Activated CD4-positive, alpha-beta T cell treated with anti-CD3 and anti-CD28 coated beads, Interleukin-2, amount 10 ng/mL, durations not matched to agents 24 days and 14 days (primary cell): ENCODE data around the gene ALG8. TPM values are rescaled to one million over a fixed set of nuclear protein-coding genes. Genes with fewer than 3 reads are reported as not detected.

Experiments
- DNase-seq: peaks from one replicate; pipeline ENCODE4 v3.0.0; 2022
- H3K27ac Mint-ChIP-seq: one replicate; pipeline ENCODE4 v1.8.0; 2022; ENCODE audit warnings: mild to moderate bottlenecking, mixed read lengths
- H3K27me3 Mint-ChIP-seq: one replicate; pipeline ENCODE4 v1.8.0; 2022; ENCODE audit warnings: mixed read lengths
- H3K36me3 Mint-ChIP-seq: one replicate; pipeline ENCODE4 v1.8.0; 2022; ENCODE audit warnings: low read depth, mild to moderate bottlenecking, mixed read lengths
- H3K4me1 Mint-ChIP-seq: one replicate; pipeline ENCODE4 v1.8.0; 2021; ENCODE audit warnings: mixed read lengths
- H3K4me3 Mint-ChIP-seq: one replicate; pipeline ENCODE4 v1.8.0; 2022; ENCODE audit warnings: mild to moderate bottlenecking, moderate library complexity, mixed read lengths
- H3K9me3 Mint-ChIP-seq: one replicate; pipeline ENCODE4 v1.8.0; 2021; ENCODE audit warnings: mixed read lengths
- intact Hi-C: fragments of 100-400 bp; cut with micrococcal nuclease; formaldehyde crosslinking; loops from one replicate; pipeline ENCODE4 v1.15.1; 2023
- total RNA-seq: library from RNA; stranded (reverse); gene quantifications from 2 replicates; pipeline ENCODE4 v1.2.3, GENCODE V29; 2022

ALG8 gene
- total RNA-seq, 1 donor from 2014 or later = 61.7 TPM

GRCh38 chr11:78145511-78146025 is 6.1 kb upstream of the ALG8 start:
- peaks cover 13% of the 10 kb centered on the region for H3K4me1 Mint-ChIP-seq
- intact Hi-C loops = no loop called here
- no peak overlapping the region for H3K4me3 Mint-ChIP-seq
- DNase-seq = no peak
- peaks cover 14% of the 10 kb centered on the region for H3K36me3 Mint-ChIP-seq
- no peaks in the 10 kb centered on the region for H3K9me3 Mint-ChIP-seq
- no peak overlapping the region for H3K27ac Mint-ChIP-seq
- H3K27me3 Mint-ChIP-seq = no peaks in the 10 kb centered on the region

- peak overlapping the region; percentile 64 for H3K4me3 Mint-ChIP-seq
- H3K4me1 Mint-ChIP-seq = peaks cover 43% of the 10 kb centered on the region
- H3K27ac Mint-ChIP-seq = peak overlapping the region; percentile 43
- no peaks in the 10 kb centered on the region for H3K9me3 Mint-ChIP-seq
- intact Hi-C loops = no loop called here
- H3K36me3 Mint-ChIP-seq = peaks cover 41% of the 10 kb centered on the region
- no peak for DNase-seq
- no peaks in the 10 kb centered on the region for H3K27me3 Mint-ChIP-seq
Measured at GRCh38 chr11:78140392-78141077, 1.1 kb upstream of the ALG8 start.

DNA sequence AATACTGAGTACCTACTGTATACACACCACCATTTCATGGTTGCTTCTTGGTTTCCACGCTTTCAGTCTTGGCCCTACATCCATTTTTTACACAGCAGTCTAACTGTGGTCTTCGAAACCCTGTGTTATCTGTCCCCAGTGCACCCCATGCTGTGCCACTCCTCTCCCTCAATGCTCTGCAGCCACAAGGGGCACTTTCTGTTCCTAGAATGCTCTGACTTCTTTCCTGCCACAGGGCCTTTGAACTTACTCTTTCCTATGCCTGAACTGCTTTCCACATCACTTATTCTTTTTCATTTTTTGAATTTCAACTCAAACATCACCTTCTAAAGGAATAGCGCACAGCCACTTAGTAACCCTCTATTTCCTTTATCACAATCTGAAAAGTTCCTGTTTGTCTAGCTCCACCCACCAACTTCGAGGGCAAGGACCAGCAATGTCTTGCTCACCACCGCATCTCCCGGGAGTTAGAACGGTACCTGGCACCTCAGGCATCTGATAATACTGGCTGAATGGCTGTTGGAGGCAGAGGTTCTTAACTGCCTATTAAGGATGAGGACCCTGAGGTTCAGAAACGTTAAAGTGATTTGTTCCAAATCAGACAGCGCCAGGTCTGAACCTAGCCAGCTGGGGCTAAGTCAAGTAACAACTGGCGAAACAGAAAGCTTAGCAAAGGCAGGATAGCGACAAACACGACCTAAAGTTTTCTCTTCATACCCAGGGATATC is 568 bp downstream of the ALG8 start:
- Mint-ChIP-seq H3K27me3 (no peaks in the 10 kb centered on the region), H3K9me3 (peaks cover 3% of the 10 kb centered on the region), H3K36me3 (peaks cover 47% of the 10 kb centered on the region), H3K27ac (peak overlapping the region; percentile 95), H3K4me1 (peaks cover 40% of the 10 kb centered on the region), H3K4me3 (peak overlapping the region; percentile 86)
- DNase-seq = peak; percentile 82
- intact Hi-C loops = loop anchor here (1.0 to 5.0 kb wide), 7 partner anchors 47 to 425 kb away; partner anchors contain the start of genes GAB2, KCTD21, NDUFC2 and RSF1

DNA sequence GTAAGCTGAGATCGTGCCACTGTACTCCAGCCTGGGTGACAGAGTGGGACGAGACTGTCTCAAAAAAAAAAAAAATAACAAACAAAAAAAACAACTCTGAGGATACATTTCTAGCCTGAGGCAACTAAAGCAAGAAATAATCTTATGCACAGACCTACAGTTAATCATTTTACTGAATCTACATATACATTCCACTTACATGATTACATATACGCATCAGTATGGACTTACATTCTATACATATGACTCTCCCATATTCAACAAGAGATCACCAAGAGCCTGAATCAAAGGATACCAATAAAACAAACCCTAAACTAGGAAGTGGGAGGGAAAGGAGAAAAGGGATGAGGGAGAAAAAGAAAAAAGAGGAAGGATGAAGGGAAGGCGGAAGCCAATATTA is 1.1 kb downstream of the ALG8 start:
- intact Hi-C loops = loop anchor here (2.0 to 5.0 kb wide), 3 partner anchors 46 to 423 kb away; partner anchors contain the start of gene GAB2
- Mint-ChIP-seq H3K9me3 (peaks cover 3% of the 10 kb centered on the region), H3K36me3 (peaks cover 47% of the 10 kb centered on the region), H3K27ac (peak overlapping the region; percentile 35), H3K27me3 (no peaks in the 10 kb centered on the region), H3K4me1 (peaks cover 38% of the 10 kb centered on the region), H3K4me3 (peak overlapping the region; percentile 86)
- DNase-seq = no peak

DNA sequence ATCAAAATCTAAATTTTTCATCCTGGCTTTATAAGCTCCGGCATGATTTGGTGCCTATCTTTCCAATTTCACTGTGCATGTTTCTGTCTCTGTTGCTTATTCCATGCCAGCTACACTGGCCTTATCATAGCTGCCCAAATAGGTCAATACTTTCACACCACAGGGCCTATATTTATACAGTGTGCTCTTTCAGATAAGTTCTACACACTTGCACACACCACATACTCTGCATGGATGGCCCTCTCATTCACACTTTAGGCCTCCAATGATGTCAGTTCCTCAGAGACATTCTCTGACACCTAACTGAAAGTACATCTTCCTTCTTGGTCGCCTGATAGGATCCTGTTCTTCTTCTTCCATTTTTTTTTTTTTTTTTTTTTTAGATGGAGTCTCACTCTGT is 7.0 kb downstream of the ALG8 start:
- H3K4me3 Mint-ChIP-seq = no peak overlapping the region
- no peak for DNase-seq
- no peaks in the 10 kb centered on the region for H3K27me3 Mint-ChIP-seq
- intact Hi-C loops = no loop called here
- peaks cover 19% of the 10 kb centered on the region for H3K4me1 Mint-ChIP-seq
- H3K36me3 Mint-ChIP-seq = peaks cover 30% of the 10 kb centered on the region
- peaks cover 3% of the 10 kb centered on the region for H3K9me3 Mint-ChIP-seq
- H3K27ac Mint-ChIP-seq = no peak overlapping the region

DNA sequence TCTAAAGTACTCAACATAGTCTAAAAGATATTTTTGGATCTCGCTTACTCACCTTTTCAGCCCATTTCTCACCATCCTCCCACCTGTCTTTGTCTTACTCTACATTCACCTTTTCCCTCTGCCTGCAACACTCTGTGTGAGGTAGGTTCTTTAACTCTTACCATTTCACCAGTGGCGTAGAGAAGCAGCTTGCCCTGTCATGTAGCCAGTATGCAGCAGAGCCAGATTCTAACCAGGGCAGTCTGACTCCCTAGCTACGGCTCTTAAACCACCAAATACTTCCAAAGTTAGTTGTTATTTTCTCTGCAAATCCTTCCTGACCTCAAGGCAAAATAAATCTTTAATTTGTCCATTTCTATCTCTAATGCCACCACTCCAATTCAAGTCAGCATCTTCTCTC is 7.5 kb downstream of the ALG8 start:
- H3K27me3 Mint-ChIP-seq = no peaks in the 10 kb centered on the region
- no peak overlapping the region for H3K4me3 Mint-ChIP-seq
- DNase-seq = no peak
- peaks cover 3% of the 10 kb centered on the region for H3K9me3 Mint-ChIP-seq
- H3K27ac Mint-ChIP-seq = no peak overlapping the region
- peaks cover 25% of the 10 kb centered on the region for H3K36me3 Mint-ChIP-seq
- peaks cover 14% of the 10 kb centered on the region for H3K4me1 Mint-ChIP-seq
- intact Hi-C loops = no loop called here

DNA sequence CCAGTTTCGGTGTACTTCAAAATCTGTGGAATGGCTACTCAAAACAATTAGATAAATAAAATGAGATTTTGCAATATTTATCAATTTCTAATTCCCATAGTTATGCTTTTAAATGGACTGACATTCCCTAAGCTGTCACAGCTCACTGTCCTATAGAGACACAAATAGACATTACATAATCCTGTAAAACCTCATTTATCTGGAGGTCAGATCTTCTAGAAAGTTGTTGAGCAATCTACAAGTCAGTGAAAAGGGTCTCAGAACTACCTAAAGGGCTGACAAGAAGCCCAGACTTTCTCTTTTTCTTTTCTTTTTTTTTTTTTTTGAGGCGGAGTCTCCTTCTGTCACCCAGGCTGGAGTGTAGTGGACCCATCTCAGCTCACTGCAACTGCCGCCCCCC is 12.0 kb downstream of the ALG8 start:
- H3K27me3 Mint-ChIP-seq = no peaks in the 10 kb centered on the region
- no peaks in the 10 kb centered on the region for H3K9me3 Mint-ChIP-seq
- intact Hi-C loops = no loop called here
- no peak overlapping the region for H3K27ac Mint-ChIP-seq
- DNase-seq = no peak
- peaks cover 9% of the 10 kb centered on the region for H3K4me1 Mint-ChIP-seq
- no peak overlapping the region for H3K4me3 Mint-ChIP-seq
- H3K36me3 Mint-ChIP-seq = peaks cover 16% of the 10 kb centered on the region

DNA sequence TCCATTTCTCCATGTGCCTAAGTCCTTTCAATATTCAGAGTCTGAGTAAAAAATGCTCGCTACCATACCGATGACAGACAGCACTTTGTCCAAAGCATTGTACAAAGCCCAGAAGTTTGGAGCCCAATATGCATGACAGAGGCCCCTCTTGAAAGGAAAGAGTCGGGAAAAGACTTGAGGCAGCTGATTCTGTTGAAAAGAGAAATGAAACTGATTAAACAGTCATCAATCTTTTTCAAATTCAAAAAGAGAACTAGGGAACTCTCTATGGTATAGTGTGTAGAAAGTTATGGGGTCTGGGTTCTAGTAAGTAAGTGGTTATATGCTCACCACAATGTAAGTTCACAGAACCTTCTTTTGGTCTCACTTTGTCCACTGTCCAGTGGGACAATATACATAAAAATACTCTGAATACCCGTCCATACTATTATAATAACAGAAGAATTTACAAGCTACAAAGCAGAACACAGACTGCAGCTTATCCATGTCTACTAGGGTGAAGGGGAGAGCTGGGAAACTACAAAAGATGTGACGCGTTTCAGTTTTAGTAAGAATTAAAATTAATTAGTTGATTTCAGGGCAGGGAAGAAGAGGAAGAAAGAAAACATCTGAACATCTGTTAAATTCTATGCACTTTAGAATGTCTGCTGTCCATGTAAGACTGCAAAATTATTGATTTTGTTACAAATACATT is 26.7 kb downstream of the ALG8 start:
- Mint-ChIP-seq H3K36me3 (peaks cover 34% of the 10 kb centered on the region), H3K9me3 (no peaks in the 10 kb centered on the region), H3K4me1 (no peaks in the 10 kb centered on the region), H3K4me3 (no peak overlapping the region), H3K27ac (no peak overlapping the region), H3K27me3 (no peaks in the 10 kb centered on the region)
- intact Hi-C loops = no loop called here
- DNase-seq = no peak

DNA sequence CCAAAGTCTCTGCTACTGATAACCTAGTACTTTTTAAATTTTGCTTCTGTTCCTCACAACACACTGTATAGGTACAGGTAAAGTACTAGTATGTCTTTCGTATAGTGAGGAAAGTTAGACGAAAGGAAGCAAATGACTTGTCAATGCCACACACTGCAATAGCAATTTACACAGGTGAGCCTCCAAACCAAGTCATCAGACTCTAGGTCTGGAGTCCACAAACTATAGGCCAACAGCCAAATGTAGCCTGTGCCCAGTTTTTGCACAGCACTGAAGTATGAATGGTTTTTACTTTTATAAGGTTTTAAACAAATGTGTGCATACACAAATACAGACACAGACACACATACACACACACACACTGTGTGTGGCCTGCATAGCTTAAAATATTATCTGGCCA is 28.1 kb downstream of the ALG8 start:
- intact Hi-C loops = no loop called here
- no peak overlapping the region for H3K27ac Mint-ChIP-seq
- no peak overlapping the region for H3K4me3 Mint-ChIP-seq
- H3K9me3 Mint-ChIP-seq = no peaks in the 10 kb centered on the region
- H3K27me3 Mint-ChIP-seq = no peaks in the 10 kb centered on the region
- DNase-seq = no peak
- no peaks in the 10 kb centered on the region for H3K4me1 Mint-ChIP-seq
- H3K36me3 Mint-ChIP-seq = peaks cover 38% of the 10 kb centered on the region

- Mint-ChIP-seq H3K27me3 (no peaks in the 10 kb centered on the region), H3K4me1 (no peaks in the 10 kb centered on the region), H3K4me3 (no peak overlapping the region), H3K9me3 (no peaks in the 10 kb centered on the region), H3K27ac (no peak overlapping the region), H3K36me3 (peaks cover 39% of the 10 kb centered on the region)
- no peak for DNase-seq
- intact Hi-C loops = no loop called here
Measured at GRCh38 chr11:78110830-78111229, 28.6 kb downstream of the ALG8 start.

- Mint-ChIP-seq H3K4me3 (no peak overlapping the region), H3K36me3 (peaks cover 37% of the 10 kb centered on the region), H3K4me1 (no peaks in the 10 kb centered on the region)
Measured at GRCh38 chr11:78110351-78110750, 29.1 kb downstream of the ALG8 start.

GRCh38 chr11:78109081-78110015 is 30.1 kb downstream of the ALG8 start:
- DNase-seq = no peak
- Mint-ChIP-seq H3K4me3 (no peak overlapping the region), H3K27ac (no peak overlapping the region), H3K36me3 (peaks cover 38% of the 10 kb centered on the region), H3K4me1 (no peaks in the 10 kb centered on the region), H3K9me3 (no peaks in the 10 kb centered on the region), H3K27me3 (no peaks in the 10 kb centered on the region)
- intact Hi-C loops = loop anchor here (2.0 kb wide), 1 partner anchor 31 kb away; the partner anchor contains the start of gene NDUFC2

More at GRCh38 chr11:78110351-78110750, 29.1 kb downstream of the ALG8 start:
- no peak for DNase-seq
- Mint-ChIP-seq H3K27me3 (no peaks in the 10 kb centered on the region), H3K27ac (no peak overlapping the region), H3K9me3 (no peaks in the 10 kb centered on the region)
- intact Hi-C loops = no loop called here
